MM.1S (cell line): Measurements from ENCODE around the gene CCND2.
"Not testable (repeated sequence)": the region's sequence is repeated elsewhere in the genome, so short reads cannot be mapped to it uniquely, and the experiment has no call there.

Experiments
- CTCF ChIP-seq: fragments of 300-600 bp; sonication (generic); IDR thresholded peaks from 2 replicates; pipeline ENCODE4 v1.5.1; 2016; ENCODE audit warnings: antibody characterized with exemption, low read length, mixed read lengths
- EZH2phosphoT487 ChIP-seq: fragments of 300-600 bp; sonication (generic); IDR thresholded peaks from 2 replicates; pipeline ENCODE4 v1.6.1; 2018; ENCODE audit warnings: antibody characterized with exemption, low read length

GRCh38 chr12:4243491-4244100, 30.0 kb upstream of the CCND2 start:
- TF ChIP-seq CTCF, EZH2phosphoT487: not testable (repeated sequence)
